HG03575 (cell line): Measurements from ENCODE around the gene S1PR5.

Source experiments
- ATAC-seq: cut with Tn5 transposase; IDR thresholded peaks from one replicate; pipeline ENCODE4 v1.9.1; 2021; ENCODE audit not compliant: unreplicated experiment, insufficient number of reproducible peaks, low FRiP score; ENCODE audit errors: extremely low read depth

The S1PR5 gene

DNA sequence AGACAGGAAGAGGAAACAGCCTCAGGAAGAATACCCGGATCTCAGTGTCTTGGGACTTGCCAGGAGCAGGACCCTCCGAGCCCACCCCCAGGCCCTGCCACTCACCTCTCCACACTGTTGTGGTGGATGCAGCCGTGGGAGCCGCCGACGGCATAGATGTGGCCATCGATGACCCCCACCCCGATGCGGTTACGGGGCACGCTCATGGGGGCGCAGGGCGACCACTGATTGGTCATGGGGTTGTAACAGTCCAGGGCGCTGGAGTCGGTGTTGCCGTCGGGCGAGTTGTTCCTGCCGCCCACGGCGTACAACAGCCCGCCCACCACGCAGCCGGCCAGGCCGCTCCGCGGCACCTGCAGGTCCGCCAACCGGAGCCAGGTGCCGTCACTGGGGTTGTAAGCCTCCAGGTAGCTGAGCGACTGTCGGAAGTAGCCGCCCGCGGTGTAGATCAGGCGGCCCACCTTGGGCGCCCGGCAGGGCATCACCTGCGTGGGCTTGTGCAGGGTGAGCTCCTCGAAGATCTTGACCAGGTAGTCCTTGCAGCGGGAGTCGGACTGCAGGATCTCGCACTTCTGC, 25.7 kb downstream of the S1PR5 start:
- no peak for ATAC-seq

DNA sequence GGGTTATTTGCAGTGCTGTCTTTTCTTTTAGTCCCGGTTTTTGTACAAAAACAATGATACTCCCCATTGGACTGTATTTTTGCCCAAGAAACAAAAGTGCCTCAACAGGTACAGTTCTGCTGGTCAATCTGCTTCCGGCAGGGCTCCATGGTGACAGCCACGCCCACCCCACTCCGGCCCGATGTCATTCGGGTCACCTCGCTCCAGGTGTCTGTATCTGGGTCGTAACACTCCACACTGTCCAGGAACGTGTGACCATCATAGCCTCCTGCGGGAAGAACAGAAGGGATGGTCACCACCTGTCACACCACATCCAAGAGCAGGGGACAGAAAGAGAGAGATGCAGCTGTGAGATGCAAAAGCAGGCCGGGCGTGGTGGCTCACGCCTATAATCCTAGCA, 30.7 kb downstream of the S1PR5 start:
- ATAC-seq = no peak

DNA sequence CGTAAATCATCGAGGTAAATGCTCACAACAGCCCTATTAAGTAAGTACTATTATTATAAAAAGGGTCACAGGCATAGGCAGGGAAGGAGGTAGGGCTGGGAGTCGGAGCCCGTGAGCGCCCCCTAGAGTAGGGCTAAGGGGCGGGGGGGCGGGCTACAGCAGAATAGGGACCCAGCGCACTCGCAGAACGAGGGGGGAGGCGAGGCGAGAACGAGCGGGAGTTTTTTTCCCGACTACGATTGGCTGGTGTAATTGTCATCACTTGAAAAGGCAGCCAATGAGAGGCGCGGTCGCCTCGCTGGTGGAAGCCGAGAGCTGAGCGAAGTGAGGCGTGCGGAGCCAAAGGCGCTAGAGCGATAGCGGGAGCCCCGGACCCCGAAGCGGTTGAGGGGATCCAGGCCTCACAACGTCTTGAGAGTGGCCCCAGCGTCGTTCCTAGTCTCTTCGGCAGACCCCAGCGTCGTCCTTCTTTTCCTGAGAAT, 38.3 kb downstream of the S1PR5 start:
- no peak for ATAC-seq

DNA sequence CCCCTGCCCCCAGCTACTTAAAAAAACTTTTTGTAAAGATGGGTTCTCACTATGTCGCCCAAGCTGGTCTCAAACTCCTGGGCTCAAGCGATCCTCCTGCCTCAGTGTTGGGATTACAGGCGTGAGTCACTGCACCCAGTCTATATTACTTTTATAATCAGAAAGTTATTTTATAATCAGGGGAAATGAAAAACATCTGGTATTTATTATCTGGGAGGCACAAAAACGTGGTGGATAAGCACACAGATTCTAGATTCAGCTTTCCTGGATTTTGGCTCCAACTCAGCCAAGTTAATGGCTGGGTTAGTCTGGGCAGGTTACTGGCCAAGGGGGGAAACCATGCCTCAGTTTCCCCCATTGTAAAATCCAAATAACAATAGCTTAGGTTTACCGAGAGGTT, 38.8 kb downstream of the S1PR5 start:
- ATAC-seq = no peak

DNA sequence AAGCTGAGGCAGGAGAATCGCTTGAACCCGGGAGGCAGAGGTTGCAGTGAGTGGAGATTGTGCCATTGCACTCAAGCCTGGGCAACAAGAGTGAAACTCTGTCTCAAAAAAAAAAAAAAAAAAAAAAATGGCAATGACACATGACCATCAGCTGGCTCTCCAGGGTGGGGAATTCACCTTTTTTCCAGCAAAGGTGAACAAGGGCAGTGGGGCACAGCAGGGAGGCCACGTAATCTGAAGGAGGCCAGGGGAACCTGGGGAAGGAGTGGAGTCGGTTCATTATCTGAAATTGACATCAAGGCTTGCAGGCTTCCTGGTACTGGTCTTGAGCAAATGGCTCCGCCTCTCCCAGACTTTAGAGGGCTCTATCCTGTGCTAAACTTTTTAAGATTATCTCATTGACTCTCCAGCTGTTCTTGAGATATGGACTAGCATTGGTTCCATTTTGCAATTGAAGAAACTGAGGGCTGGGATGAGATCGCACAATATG, 42.2 kb downstream of the S1PR5 start:
- ATAC-seq = no peak

DNA sequence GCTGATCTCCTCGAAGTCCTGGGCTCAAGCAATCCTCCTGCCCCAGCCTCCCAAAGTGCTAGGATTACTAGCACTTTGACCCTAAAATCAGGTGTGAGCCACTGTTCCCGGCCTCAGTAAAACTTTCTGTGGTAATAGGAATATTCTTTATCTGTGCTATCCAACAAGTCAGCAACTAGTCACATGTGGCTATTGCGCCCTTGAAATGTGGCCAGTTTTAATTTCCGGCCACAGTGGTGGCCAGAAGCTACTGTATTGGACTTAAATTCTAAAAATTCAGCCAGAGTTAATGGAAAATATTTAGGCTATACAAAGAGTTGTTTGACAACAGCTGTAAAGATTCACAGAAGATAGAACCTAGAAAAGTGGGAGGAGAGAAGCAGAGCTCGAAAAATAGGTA, 44.1 kb downstream of the S1PR5 start:
- ATAC-seq = no peak

DNA sequence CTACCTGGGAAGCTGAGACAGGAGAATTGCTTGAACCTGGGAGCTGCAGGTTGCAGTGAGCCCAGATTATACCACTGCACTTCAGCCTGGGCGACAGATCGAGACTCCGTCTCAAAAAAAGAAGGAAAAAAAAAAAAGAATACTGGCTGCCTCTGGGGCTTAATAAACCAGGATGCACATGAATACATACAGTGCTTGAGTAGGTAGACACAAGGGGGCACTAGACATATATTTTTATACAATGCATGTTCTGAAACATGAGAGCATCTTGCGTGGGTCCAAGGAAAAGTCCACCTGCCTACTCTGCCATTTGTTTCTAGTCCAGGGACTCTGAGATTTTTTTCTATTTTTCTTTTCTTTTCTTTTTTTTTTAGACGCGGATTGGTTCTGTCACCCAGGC, 45.3 kb downstream of the S1PR5 start:
- no peak for ATAC-seq

DNA sequence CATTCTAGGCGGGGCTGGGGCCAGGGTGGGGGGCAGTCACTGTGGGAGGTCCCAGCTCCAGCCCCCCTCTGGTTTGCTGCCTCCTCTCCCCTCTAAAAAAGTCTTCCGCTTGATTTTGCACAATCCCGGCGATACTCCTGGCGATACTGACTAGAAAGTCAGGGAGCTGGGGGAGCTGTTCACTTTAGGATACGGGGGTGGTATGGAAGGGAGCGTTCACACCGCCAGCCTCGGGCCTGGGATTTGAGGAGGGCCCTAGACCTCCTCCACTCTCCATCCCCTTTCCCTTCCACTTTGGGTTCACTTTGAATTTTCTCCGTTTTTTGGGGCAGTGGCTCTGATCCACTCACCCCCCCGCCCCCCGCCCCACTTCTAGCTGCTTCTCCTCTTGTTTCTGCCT, 49.1 kb downstream of the S1PR5 start:
- no peak for ATAC-seq

DNA sequence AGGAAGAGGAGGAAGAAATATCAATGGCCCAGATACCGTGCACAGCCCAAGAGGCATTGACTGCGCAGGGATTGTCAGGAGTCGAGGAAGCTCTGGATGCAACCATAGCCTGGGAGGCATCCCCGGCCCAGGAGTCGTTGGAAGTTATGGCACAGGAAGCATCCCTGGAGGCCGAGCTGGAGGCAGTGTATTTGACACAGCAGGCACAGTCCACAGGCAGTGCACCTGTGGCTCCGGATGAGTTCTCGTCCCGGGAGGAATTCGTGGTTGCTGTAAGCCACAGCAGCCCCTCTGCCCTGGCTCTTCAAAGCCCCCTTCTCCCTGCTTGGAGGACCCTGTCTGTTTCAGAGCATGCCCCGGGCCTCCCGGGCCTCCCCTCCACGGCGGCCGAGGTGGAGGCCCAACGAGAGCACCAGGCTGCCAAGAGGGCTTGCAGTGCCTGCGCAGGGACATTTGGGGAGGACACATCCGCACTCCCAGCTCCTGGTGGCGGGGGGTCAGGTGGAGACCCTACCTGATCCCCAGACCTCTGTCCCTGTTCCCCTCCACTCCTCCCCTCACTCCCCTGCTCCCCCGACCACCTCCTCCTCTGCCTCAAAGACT, 50.0 kb downstream of the S1PR5 start:
- no peak for ATAC-seq

DNA sequence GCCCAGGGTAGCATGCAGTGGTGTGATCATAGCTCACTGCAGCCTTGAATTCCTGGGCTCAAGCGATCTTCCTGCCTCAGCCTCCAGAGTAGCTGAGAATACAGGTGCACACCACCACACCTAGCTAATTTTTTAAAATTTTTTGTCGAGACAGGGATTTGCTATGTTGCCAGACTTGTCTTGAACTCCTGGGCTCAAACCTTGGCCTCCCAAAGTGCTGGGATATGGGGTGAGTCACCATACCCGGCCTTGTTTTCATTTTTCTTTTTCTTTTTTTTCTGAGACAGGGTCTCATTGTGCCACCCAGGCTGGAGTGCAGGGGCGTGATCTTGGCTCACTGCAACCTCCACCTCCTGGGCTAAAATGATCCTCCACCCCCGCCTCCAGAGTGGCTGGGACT, 52.8 kb downstream of the S1PR5 start:
- no peak for ATAC-seq
